ENCODE data around the gene YKT6.

The YKT6 gene

DNA sequence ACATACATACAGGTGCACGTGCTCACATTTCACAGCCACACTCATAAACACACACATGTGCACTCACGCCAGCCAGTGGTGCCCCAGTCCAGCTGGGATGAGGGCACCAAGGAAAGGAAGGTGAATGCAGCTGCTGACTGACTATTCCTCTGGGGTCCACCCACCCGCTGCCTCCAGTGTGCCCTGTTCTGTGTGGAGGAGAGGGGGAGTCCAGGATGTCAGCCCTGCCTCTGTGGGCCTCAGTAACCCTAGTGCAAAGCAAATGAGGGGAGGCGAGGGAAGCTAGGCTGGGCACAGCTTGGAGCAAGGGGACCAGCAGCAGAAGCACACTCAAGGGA is 57.6 kb downstream of the YKT6 start:
- no peak for DNase-seq (ENCODE audit: low spot score)
- TF ChIP-seq, protein P1, sequence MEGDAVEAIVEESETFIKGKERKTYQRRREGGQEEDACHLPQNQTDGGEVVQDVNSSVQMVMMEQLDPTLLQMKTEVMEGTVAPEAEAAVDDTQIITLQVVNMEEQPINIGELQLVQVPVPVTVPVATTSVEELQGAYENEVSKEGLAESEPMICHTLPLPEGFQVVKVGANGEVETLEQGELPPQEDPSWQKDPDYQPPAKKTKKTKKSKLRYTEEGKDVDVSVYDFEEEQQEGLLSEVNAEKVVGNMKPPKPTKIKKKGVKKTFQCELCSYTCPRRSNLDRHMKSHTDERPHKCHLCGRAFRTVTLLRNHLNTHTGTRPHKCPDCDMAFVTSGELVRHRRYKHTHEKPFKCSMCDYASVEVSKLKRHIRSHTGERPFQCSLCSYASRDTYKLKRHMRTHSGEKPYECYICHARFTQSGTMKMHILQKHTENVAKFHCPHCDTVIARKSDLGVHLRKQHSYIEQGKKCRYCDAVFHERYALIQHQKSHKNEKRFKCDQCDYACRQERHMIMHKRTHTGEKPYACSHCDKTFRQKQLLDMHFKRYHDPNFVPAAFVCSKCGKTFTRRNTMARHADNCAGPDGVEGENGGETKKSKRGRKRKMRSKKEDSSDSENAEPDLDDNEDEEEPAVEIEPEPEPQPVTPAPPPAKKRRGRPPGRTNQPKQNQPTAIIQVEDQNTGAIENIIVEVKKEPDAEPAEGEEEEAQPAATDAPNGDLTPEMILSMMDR (conservative IDR thresholded peaks at IDR 0.05; ENCODE audit: low read depth), result no peak
- H3K27ac ChIP-seq, result peak overlapping the region; percentile 95
- ChIA-PET CTCF (interaction anchor here (0.6 to 2.1 kb wide), 7 partner anchors 9 to 510 kb away, joined by 3 to 10 read pairs (median 3); partner anchors contain the start of gene POLD2), POLR2A (ENCODE audit: low non-redundant PET) (no interaction called here)

DNA sequence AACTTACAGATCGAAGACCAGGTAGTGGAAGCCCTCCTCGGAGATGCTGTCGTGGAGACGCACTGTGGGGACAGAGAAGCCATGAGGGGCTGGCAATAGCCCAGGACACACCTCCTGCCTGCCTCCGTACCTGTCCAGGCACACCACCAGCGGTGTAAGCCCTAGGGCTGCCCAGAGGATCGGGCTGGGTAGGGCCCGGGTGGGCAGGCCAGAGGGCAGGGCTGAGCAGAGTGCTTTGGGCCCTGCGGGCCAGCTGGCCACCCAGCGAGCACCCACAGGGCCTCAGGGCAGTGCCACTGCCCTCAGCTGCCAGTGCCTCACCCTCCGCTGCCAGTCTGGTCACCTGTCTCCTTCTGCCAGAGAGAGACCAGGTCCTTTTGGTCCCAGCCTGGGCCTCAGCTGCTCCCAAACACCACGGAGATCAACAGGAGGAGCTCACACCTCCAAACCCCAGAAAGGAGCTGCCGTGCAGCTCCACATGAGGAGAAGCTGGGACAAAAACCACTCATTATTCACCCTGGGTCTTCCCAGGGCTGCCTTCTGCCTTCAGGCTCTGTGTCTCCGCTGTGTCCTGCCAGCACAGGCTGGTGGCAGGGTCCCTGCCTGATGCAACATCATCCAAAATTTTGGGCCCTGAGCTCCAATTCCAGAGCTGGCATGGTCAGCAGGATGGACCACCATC is 58.2 kb downstream of the YKT6 start:
- DNase-seq (ENCODE audit: low spot score), result no peak
- H3K27ac ChIP-seq, result peak overlapping the region; percentile 95
- CTCF ChIA-PET, result interaction anchor here (1.0 to 2.1 kb wide), 7 partner anchors 10 to 58 kb away, joined by 3 to 10 read pairs (median 4); no protein-coding TSS in a partner anchor
- TF ChIP-seq, protein P1 (conservative IDR thresholded peaks at IDR 0.05; ENCODE audit: low read depth), result no peak
- POLR2A ChIA-PET (ENCODE audit: low non-redundant PET), result no interaction called here

DNA sequence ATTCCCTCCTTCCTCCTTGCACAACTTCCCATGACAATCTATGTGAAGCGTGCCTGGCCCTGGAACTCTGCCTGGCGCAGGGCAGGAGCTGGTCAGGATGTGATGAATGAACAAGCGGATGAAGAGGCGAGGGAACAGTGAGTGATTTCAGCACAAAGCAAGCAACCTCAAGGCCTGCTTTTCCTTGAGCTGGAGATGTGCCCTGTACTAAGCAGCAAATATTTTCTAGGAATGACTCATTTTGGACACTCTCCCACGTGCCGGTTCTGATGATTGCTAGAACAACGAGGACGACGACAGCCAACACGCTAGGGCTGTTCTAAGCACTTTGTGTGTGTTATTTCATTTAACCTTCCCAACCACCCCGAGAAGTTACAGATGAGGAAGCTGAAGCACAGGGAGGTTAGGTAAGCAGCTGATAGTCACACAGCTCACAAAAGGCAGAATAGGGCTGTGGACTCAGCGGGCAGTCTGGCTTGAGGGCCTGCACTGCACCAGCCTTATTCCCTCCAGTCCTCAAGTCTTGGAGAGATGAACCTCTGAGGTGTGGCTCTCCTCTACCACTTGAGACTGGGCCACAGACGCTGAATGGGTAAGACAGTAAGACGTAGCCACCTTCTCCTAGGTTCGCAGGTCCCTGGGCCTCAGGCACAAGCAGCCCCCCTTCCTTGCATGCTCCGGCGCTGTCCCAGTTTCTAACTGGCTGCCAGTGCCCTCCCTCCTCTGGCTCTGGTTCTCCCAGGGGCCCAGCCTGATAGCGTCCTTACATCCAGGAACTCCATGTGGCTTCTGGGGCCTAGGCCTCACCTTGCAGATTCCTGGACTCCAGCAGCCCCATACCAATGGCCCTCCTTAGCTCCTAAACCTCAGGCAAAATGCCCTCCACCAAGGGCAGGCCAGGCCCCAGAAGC is 59.0 kb downstream of the YKT6 start:
- TF ChIP-seq, protein P1 (conservative IDR thresholded peaks at IDR 0.05; ENCODE audit: low read depth), result no peak
- CTCF ChIA-PET, result interaction anchor here (0.6 to 2.1 kb wide), 5 partner anchors 18 to 49 kb away, joined by 3 to 10 read pairs (median 4); no protein-coding TSS in a partner anchor
- H3K27ac ChIP-seq, result peak overlapping the region; percentile 95
- POLR2A ChIA-PET (ENCODE audit: low non-redundant PET), result no interaction called here
- DNase-seq (ENCODE audit: low spot score), result peak; percentile 63

DNA sequence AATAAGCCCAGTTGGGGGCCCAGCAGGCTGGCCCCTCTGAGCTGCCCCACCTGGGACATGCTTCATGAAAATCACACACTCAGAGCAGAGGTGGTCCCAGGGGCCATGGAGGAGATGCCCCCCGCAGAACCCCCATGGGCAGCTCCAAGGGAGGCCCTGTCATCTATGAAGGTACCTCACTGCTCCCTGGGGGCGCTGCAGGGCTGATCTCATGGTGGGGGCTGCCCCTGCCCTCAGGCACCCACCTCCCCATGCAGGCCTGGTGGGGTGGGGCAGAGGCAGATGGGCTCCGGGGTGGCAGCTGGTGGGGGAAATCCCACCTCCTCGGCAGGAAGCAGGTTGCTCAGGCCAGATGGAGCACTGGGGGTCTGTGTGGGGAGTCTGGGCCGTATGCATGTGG is 60.5 kb downstream of the YKT6 start:
- CTCF ChIA-PET, result interaction anchor here (0.6 kb wide), 1 partner anchor 144 kb away, joined by 4 read pairs; no protein-coding TSS in a partner anchor

DNA sequence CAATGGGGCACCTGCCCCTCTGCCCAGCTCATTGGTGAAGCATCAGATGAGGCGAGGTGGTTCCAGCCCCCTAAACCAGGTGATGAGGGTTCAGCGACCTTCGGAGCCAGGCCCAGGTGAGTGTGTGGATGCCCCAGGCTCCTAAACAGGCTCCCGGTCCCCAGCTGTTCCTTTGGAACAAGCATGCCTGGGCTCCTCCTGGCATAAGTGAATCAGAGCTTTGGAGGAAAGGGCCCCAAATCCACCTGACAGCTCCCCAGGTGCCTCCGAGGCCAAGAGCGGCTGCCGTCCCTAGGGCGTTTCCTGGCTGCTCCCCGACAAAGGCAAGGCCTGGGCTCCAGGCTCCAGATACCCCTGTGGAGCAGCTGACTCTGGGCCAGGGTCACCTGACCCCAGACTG is 61.3 kb downstream of the YKT6 start:
- peak overlapping the region; percentile 86 for H3K27ac ChIP-seq
- ChIA-PET POLR2A (ENCODE audit: low non-redundant PET) (no interaction called here), CTCF (interaction anchor here (0.6 kb wide), 1 partner anchor 143 kb away, joined by 4 read pairs; no protein-coding TSS in a partner anchor)
- DNase-seq (ENCODE audit: low spot score), result peak; percentile 48
- TF ChIP-seq, protein P1 (conservative IDR thresholded peaks at IDR 0.05; ENCODE audit: low read depth), result no peak

More for the DNA sequence above, 60.5 kb downstream of the YKT6 start:
- TF ChIP-seq, protein P1 (conservative IDR thresholded peaks at IDR 0.05; ENCODE audit: low read depth), result no peak
- H3K27ac ChIP-seq, result peak overlapping the region; percentile 95; the same call in 1 of the 2 replicates
- DNase-seq (ENCODE audit: low spot score), result no peak
- POLR2A ChIA-PET (ENCODE audit: low non-redundant PET), result no interaction called here

DNA sequence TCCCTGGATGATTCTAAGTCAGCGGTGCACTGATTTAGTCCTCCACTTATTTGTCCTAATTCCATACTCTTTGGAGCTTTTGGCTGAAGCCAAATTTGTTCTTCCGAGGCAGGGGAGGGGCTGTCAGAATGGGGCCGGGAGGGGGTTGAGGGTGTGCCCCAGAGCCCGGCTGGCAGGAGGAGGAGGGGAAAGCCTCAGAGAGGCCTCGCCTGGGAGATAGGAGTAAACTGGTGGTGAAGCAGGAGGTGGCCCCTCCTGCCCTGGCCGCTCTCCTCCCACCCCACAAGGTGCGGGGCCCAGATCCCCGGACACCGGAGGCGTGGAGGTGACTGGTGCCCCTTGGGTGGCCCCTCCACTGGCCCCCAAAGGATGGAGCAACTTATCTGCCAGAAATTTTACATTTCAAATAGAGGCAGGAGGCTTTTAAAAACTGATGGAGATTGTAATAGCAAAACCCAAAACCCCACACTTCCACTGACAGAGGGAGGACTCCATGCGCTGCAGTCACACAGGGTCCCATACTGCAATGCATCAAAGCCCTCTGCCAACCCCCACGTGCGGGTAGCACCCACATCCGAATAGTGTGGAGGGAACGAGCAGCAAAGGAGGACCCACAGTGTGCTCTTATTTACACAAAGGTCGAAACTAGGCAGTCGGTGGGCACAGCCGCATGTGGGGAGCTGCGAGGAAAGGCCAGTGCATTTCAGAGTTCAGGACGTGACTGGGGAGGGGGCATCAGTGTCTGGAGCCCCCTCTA is 62.7 kb downstream of the YKT6 start:
- H3K27ac ChIP-seq, result peak overlapping the region; percentile 86
- TF ChIP-seq, protein P1 (conservative IDR thresholded peaks at IDR 0.05; ENCODE audit: low read depth), result no peak
- ChIA-PET CTCF (interaction anchor here (0.6 to 0.7 kb wide), 2 partner anchors 22 to 453 kb away, joined by 3 read pairs; no protein-coding TSS in a partner anchor), POLR2A (ENCODE audit: low non-redundant PET) (no interaction called here)
- DNase-seq (ENCODE audit: low spot score), result no peak
